Activated CD4-positive, alpha-beta T cell treated with anti-CD3 and anti-CD28 coated beads, Interleukin-2, amount 50 U/mL, for 16 hours (primary cell): ENCODE measurements around the gene ACVR2B.
A peak's percentile ranks its signal among the peaks of the same experiment; 100 is the strongest.

ENCODE experiments used
- DNase-seq: peaks from one replicate; pipeline ENCODE4 v3.0.0-alpha.2; 2020

The ACVR2B gene

DNA sequence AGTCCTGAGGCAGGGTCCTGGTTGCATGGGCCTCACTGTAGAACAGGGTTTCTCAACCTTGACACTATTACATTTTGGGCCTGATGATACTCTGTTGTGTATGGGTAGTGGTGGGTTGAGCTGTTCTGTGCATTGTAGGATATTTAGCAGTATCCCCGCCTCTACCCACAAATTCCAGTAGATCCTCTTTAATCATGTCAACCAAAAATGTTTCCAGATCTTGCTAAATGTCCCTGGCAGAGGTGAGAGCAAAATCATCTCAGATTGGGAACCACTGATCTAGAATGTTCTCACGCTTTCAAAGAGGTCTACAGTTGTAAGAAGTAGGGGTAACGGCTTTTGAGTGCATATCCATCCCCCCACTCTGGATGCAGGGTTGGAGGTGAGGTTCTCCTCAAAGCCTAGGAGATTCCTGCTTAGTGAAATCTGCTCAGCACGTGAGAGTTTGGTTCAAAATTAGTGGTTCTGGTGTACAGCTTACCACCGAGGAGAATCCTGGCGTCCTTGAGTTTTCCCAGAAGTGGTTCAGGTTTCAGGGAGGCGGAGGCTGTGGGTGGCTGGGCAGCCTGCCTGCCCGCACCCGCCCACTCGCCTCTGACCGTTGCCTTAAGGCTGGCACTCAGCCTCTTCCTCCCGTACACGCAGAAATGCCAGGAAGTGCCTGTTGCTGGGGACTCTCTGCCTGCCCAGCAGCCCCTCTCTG lies 5.3 kb downstream of the ACVR2B start:
- no peak for DNase-seq

DNA sequence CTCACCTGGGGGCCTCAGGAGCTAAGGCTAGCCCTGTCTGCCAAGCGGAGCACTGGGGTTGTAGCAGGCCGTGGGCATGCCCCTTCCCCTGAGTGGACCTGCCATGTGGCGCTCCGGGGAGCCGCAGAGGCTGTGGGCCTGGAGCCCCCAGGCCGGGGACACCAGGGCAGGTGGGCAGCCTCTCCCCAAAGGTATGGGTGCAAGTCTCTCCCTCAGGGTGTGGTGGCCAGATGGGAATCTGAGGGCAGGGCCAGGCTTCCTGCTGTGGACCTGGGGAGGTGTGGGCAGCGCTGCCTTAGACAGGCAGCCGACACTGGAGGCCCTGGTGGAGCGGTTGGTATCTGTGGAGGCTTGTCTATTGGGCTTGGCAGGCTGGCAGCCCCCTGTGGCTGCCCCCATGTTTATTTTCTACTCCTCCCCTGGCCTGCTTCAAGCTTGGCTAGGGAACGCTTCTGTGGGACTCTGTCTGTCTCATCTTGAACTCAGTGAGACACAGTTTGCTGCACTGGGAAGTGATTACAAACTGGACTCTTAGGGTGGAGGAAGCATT lies 5.9 kb downstream of the ACVR2B start:
- no peak for DNase-seq

DNA sequence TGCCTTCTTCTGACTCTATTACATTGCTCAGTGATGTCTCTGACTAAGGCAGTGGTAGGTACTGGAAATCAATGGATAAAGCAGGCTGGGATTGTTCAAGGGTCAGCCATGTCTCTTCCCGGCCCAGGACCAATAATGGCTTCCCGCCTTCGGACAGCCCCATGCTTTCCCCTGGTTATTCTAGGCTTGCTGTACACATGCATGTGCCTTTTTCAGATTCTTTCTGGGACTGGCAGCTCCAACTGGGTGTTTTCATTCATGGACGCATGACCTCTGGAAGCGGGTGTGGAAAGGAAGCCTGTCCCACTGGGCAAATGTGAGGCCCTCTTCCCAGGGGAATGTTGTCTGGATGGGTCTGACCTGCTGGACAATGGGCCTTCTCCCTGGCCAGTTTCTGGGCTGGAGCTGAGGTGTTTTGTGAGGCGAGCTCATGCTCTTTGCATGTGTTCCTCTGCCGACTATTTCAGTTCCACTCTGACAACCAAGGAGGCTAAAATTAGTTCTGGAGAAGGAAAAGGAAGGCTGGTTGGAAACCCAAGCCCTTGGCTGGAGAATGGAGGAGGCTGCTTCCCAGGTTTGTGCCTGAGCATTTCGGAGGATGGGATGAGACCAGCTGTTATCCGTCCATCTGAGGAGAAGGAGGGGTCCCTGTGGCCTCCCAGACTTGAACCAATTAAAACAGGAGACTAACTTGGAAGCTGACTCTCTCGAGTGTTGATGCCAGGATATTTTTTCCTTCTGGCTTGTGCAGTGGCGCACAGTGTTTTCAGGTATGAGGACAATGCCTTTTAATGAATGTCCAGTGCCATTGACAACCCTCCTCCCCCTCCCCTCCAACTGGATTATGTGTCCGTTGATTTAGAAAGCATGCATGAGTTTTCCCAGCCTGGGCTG lies 6.9 kb downstream of the ACVR2B start:
- no peak for DNase-seq

DNA sequence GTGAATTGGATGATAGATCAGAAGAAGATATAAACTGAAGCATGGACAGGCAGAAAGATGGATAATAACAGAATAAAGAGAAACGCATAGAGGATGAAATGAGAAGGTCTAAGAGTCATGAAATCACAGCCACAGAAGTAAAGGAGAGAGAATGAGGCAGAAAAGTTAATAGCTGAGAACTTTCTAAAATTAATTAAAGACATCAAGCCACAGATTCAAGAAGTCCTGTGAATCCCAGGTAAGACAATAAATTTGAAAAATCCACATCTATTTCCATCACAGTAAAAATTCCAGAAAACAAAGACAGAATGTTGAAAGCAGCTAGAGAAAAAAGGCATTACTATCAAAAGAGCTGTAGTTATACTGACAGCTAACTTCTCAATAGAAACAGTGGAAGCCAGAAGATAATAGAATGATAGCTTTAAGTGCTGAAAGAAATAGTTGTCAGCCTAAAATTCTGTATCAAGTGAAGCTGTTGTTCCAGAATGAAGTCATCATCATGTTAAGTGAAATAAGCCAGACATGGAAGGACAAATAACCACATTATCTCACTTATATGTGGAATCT lies 12.0 kb downstream of the ACVR2B start:
- no peak for DNase-seq

DNA sequence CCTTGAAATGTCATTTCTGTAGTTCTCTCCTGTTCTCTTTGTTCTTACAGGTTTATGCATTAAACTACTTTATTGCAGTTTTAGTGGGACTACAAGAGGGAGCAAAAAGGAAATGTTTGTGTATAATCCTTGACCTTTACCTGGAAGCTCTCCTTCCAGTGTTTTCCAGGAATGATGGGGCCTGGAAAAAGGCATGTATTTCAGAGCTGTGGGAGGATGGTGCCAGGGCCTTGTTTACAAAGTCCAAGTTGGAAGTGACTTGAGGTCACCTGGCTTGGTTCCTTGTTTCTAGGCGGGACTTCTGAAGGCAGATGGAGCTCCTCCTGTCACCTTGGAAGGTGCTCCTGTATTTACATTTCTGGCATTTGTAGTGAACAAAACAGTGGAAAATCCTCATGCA lies 15.1 kb downstream of the ACVR2B start:
- DNase-seq: no peak

DNA sequence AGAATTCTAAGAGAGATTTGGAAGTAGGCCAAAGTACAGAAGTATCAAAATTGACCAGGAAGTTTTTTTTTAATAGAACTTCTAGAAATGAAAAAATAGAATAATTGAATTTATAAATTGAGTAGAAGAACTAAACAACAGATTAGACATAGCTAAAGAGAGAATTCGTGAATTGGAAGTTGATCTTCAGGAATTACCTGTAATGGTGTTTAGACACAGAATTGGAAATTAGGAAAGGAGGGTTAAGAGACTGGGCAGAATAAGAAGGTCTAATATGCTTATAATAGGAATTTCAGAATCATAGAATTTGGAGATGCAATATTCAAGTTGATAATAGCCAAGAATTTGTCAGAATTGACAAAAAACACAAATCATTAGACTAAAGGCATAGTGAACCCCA lies 16.2 kb downstream of the ACVR2B start:
- DNase-seq: no peak

DNA sequence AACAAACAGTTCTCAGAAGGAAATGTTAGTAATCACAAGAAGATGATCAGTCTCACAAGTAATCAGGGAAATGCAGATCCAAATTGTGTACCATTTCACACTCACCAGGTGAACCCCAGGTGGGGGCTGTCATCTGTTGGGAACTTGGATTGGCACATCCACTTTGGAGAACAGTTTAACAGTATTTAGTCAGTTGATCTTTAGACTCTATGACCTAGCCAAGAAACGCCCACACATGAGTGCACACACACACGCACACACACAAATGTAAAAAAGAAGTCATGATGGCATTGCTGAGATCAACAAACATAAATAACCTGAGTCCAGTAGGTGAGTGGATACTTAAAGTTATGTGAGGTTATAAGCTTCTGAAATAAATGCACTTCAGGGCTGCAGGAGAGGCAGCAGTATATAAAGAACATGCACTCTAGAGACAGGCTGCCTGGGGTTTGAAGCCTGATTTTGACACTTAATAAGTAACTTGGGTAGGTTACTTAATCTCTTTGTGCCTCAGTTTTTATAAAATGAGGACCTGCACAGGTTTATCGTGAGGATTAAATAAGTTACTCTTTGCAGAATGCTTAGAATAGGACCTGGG lies 17.7 kb downstream of the ACVR2B start:
- no peak for DNase-seq

DNA sequence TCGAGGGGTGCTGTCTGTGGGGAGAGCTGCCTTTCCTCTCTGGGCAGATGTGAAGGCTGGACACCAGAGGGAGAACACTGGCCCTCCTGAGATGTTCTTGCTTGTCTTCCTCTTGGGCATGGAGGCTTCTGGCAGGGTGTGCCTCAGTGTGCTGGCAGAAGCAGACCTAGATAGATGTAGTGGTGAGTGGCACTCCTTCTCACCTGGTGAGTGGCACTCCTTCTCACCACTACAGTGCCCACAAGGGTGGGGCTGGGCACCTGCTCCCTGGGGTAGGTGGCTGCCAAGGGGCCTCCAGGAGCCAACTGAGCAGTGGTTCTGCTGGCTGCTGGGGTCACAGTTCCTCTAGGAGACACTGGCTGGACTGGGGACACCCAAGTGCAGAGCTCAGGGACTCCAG lies 18.7 kb downstream of the ACVR2B start:
- DNase-seq: no peak

DNA sequence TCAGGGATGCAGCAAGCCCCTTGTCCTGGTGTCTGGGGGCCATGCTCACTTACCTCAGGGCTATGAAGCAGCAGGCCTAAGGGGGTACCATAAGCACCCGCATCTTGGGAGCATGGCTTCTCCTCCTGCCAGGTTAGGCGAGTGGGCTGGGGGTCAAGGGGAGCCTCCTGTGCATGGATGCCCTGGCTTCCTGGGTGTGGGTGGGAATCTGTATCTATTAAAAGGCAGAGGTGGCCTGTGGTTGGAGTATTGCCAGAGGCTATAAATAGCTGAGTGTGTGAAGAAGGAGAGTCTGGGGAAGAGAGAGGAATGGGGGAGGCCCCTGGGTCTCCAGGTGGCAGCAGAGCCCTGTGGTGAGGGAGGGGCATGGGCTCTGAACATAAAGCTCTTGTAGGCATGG lies 19.5 kb downstream of the ACVR2B start:
- DNase-seq: no peak

DNA sequence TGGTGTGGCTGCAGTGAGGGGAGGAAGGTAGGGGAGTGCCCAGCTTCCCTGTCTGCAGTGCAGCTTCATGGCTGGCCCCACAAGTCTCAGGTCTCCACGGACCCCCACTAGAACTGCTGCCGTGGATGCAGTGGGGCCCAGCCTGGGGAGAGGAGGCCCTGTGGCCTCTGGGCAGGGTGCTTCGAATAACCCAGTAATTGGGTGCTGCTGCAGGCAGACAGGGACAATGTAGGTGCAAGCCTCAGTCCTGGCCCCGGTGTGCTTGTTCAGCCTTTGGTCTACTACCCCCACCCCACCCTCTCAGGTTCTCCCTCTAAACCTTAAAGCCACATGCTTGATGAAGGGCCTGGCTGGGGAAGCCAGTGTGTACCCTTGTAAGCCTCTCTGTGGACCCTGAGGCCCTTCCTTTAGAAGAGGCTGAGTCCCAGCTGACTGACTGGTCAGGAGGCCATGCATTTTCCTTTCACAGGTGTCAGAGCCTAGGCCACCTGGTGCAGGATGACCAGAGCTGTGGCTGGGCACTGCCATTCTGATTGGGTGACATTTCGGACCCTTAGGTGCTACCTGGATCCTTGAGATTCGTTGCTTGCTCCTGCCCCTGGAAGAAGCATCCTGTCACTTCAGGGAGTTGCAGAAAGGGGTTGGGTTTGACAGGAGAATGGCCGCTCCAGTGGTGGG lies 21.4 kb downstream of the ACVR2B start:
- DNase-seq: no peak

DNA sequence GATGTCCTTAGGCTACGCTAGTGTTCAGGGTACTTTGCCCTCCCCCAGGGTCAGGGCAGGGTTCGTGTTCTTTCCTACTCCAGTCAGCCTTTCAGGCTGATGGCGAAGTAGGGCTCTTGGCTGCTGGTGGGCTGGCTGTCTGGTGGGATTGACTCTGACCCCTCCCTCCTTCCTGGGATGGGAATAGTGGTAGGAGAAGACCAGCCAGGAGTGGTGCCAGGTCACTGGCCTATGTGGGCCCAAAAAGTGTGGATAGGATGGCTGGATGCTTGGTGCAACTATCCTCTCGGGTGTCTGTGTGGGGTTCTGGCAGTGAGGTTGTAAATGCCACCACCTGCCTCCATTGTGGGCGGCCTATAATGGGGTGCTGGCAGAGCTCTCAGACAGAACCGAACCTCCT lies 22.0 kb downstream of the ACVR2B start:
- DNase-seq: no peak

DNA sequence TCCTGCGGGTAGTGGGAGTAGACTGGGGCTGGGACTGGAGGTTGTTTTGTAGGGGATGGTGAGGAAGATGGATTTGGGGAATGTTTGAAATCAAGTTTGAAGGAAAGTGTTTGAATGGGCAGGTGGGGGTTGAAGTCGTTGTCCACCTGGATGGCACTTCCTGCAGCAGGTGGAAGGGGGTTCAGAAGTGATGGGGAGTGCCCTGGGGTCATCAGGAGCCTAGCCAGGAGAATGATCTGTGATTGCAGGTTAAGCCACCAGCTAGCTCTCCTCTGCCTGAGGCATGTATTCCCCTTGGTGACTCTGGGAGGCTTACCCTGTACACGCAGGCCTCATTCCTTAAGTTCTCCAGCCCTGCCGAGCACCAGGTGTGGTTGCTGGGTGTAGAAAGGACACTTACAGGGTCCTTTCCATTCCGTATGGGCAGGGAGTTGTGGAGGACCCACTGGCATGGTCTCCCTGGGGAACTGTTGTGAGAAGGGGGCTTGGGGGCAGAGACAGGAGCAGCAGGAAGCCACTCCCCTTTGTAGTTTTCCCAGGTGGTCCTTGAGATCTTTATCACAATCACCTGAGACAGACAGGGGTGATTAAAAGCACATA lies 22.6 kb downstream of the ACVR2B start:
- no peak for DNase-seq

DNA sequence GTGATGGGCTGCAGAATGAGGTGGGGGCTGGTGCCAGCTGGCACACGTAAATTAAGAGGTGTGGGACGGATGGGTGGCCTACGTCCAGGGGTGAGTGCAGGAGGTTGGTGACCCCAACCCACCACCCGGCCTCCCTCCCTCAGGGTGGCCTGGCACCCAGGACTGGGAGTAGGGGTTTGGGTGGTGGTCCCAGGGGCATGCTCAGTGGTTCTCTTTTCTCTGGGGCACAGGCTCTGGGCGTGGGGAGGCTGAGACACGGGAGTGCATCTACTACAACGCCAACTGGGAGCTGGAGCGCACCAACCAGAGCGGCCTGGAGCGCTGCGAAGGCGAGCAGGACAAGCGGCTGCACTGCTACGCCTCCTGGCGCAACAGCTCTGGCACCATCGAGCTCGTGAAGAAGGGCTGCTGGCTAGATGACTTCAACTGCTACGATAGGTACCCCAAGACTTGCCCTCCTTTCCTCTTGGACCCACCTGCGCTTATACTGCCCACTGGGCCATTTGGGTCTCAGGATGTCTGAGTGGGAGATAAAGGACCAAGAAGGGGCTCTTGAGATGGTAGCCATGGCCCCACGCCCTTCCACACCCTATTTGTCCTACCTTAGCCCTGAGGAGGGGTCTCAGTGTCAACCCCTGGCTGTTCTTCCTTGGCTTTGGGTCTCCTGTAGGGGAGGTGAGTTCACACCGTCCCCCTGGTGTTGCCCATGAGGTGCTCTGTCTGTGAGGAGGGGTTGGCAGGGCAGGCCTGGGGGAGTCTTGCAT lies 23.5 kb downstream of the ACVR2B start:
- no peak for DNase-seq

DNA sequence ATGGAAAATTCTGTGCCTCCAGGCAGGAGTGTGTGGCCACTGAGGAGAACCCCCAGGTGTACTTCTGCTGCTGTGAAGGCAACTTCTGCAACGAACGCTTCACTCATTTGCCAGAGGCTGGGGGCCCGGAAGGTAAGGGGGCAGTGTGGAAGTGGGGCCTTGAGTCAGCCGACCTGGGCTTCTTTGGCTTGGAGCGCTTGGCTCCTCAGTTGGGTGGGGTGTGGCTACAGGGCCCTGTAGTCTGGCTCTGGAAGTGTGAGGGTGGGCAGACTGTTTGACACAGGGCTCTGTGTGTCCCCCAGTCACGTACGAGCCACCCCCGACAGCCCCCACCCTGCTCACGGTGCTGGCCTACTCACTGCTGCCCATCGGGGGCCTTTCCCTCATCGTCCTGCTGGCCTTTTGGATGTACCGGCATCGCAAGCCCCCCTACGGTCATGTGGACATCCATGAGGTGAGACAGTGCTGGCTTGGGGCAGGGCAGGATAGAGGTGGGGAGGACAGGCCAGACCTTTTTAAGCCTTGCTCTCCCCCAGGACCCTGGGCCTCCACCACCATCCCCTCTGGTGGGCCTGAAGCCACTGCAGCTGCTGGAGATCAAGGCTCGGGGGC lies 24.3 kb downstream of the ACVR2B start:
- DNase-seq: no peak

DNA sequence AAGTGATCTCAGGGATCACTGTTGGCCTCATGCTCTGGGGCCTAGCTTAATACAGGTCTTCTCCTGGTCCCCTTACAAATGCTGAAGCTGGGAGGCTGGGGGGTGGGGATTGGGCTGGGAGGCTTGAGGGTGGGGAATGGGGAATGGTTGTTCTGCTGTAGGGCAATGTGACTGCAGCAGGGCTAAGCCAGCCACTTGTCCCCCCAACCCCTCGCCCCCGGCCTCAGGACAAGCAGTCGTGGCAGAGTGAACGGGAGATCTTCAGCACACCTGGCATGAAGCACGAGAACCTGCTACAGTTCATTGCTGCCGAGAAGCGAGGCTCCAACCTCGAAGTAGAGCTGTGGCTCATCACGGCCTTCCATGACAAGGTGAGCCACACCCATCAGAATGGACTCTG lies 25.2 kb downstream of the ACVR2B start:
- no peak for DNase-seq

DNA sequence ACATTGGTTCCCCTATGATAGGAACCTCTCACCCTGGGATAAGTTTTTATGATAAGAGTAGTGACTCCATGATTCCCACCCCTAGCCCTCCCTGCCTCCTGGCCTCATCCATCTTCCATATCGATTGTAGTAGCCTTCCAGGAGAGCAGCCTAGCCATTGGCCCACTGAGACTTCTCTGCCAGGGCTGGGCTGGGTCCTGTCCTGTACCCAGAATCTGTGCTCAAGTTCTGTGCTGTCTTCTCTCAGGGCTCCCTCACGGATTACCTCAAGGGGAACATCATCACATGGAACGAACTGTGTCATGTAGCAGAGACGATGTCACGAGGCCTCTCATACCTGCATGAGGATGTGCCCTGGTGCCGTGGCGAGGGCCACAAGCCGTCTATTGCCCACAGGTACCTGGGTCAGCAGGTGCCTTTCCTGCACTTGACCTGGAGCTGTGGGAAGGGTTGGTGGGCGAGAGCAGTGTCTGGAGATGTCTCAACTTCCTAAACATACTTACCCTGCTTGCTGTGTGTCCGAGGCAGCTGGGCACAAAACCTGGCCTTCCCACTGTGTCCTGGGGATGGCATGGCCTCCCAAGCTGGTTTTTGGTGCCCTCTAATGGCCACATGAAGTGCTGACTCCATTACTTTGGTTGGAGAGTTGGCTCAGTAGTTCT lies 25.9 kb downstream of the ACVR2B start:
- peak; percentile 52 for DNase-seq

DNA sequence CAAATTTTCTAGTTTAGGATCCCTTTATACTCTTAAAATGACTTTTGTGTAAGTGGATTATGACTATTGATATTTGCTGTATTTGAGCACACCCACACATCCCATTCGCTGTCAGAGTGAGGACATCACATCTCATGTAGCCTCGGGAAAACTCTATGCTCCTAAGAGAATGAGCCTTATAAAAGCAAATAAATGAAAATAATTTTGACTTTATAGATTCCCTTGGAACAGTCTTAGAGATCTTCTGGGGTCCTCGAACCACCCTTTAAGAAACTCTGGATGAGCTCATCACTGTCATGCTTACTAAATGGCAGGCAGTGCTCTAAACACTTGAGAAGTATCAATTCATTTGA lies 26.4 kb downstream of the ACVR2B start:
- DNase-seq: no peak

DNA sequence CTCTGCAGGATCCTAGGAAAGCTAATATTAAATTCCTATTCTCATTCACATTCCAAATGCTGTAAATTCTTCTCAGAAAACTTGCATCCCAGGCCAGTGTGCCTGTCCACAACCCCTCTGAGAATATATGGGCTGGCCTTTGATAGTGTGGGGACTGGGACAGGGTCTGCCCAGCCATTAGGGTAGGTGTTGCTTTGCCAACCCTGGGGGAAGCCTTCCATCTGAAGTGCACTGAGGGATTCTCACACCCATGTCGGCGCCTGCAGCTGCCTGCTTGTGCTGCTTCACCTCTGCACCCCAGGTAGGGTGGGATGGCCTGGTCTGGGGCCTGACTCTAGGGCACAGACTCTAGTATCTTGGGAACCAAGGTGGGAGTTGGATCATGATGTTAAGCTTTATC lies 27.2 kb downstream of the ACVR2B start:
- no peak for DNase-seq

DNA sequence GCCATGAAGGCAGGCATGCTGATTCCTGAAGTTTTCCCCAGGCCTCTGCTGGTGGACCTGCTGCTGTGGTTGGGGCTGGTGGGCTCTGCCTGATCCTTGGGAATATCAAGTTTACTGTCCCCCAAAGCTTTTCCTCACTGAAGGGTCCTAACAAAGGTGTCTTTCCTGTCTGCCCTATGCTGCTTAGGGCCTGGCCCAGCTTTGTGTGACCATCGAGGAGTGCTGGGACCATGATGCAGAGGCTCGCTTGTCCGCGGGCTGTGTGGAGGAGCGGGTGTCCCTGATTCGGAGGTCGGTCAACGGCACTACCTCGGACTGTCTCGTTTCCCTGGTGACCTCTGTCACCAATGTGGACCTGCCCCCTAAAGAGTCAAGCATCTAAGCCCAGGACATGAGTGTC lies 29.3 kb downstream of the ACVR2B start:
- DNase-seq: no peak

DNA sequence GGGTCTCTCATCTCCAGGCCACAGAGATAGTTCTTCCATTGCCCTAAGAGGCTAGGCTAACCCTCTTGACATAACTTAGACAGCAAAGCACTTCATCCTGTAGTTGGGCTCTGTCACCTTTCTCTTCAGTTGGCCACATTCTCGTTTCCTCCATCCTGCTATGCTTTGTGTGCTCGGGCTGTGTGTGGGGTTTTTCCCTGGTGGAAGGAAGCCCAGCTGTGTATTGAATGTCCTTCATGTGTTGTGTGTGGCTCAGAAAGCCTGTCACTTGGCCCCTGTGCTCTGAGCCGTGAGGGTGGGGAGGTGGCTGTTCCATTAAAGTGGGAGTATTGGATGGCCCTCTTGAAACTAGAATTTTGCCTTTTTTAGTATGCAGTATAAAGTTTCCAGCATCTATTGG lies 33.6 kb downstream of the ACVR2B start:
- no peak for DNase-seq

DNA sequence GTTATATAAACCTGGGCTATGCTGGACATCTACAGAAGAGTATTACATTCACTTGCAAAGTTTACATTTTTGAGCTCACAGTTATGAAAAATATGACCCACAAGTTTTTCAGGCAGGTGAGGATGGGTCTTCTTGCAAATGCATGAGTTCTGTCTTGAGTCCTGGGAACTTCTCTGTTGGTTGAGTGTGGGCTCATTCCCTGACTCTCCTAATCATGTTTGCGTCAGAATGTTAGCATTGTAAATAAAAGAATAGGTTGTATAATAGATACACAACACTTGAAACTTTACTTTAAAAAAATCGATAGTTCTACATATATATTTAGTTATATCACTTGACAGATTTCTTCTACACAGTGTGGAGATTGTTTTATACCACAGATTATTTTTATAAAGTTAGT lies 35.3 kb downstream of the ACVR2B start:
- no peak for DNase-seq
